Stimulated activated CD8-positive, alpha-beta memory T cell treated with anti-CD3 and anti-CD28 coated beads, Interleukin-12 subunit alpha, Interleukin-12 subunit beta, amount 100 ng/mL, for 24 hours (primary cell): ENCODE data around the gene TENM3.

Source experiments
- DNase-seq: peaks from one replicate; pipeline ENCODE4 v3.0.0-alpha.2; 2020; ENCODE audit errors: extremely low read depth

TENM3 gene

DNA sequence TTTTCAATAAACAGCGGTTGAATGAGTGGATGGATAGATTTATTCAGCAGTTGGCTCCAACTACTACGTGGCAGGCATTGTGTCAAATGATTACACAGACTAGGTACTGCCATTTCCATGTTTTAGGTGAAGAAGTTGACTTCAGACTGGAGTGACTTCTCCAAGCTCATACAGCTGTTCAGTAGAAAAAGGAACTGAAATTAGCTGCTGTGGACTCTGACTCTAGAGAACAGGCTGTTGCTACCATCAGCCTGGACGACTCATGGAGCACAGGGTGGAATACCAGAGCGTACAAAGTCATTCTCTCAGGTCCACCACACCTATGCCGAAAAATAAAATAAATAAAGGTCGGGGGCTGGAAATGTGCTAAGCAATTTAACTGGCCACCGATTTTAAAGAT is 45.3 kb downstream of the TENM3 start:
- DNase-seq: no peak

DNA sequence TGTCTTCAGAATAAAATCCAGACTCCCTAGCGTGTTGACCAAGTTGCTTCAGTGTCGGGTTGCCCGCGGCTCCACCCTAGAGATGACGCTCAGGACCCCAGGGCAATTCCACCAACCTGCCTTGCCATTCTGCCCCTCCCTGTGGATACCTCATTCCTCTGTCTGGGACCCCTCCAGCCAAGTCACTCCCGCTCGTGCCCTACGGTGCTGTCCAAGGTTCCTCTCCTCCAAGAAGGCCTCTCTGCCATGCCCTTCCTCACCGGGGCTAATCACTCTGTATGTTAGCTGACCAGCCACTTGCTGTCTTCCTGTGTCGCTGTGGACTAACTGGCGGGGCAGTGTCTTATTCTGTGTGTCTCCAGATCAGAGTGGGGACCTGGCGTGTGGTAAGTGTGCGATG is 46.6 kb downstream of the TENM3 start:
- DNase-seq: no peak

DNA sequence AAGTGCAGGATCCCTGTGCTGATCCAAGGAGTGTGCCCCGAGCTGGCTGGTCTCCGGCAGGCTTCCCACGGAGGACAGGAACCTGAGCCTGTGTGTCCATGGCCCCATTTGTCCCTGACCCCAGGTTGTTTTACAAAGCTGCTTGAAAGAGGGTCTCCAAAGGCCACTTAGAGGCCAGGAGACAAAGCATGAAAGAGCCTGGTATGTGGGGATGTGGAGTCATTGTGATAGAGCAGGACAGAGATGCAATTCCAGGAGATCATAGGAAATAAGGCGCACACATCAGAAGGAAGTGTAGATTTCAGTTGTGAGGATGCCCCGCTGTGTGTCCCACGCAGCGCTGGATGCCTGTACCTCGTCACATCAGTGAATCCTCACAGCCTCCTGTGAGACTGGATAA is 48.0 kb downstream of the TENM3 start:
- DNase-seq: no peak

DNA sequence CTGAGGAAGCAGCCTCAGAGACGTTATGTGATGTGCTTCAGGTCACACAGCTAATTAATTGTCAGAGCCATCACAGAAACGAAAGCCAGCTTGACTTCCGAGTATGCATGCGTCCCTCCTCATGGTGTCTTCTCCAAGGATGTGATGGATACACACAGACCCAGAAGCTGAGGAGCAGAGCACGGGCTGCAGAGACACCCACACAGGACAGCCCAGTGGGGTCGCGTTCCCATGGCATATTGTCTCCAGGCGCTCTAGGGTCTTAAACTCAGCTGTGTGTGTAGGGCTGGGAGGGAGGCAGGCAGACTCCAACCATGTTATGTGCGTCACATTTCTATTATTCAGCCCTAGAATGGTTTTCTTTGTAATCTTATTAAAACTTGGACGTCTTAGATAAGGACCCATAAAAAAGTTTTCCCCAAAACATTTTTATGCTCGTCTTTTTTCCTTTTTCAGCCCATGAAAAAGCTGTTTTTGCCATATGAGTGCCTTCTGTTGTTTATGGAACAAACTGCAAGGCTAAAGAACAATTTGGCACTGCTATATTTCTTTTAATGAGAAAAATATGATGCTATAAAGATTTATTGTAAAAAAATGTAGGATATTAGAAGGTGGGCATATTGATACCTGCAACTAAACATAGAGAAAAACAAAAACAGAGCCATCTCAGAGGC is 48.5 kb downstream of the TENM3 start:
- no peak for DNase-seq

DNA sequence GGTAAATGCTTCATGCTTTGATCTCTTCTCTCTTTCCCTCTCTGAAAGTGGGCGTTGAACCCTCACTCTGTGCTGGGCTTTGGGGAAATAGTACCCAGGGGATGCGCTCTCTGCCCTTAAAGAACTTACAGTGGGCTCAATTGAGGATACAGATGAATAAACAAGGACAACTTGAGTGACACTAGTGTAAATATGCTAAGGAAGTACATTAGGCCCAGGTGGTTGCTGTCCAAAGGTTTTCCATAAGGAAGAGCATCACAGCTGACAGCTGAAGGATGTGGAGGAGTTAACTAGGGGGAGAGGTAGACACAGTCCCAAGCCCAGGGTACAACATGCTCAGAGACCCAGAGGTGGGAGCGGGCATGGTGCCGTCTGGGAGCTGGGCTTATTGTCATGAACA is 49.4 kb downstream of the TENM3 start:
- DNase-seq: no peak

DNA sequence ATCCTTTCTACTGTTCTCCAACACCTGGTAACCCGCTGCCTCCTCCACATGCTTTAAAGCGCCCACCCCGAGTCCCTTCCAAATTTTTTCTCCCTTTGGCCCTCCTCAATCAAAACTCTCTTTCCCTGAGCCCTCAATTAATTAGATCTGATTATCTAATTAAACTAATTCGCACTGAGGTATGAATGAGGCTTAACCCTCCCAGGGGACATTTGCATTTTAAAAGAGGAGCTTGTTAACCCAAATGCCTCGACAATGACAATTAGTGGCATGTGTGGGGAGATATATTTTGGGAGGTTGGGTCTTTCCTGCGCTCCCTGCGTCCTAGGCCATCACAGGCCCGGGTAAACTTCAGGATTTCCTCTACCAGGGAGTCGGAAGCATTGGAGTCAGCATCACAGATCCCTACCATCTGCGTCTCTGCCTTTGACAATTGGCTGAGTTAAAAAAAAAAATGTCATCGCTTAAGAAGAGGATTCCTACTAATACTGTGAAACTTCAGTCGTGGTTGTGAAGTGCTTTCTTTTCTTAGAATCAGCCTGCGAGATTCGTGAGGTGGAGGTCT is 50.6 kb downstream of the TENM3 start:
- no peak for DNase-seq

DNA sequence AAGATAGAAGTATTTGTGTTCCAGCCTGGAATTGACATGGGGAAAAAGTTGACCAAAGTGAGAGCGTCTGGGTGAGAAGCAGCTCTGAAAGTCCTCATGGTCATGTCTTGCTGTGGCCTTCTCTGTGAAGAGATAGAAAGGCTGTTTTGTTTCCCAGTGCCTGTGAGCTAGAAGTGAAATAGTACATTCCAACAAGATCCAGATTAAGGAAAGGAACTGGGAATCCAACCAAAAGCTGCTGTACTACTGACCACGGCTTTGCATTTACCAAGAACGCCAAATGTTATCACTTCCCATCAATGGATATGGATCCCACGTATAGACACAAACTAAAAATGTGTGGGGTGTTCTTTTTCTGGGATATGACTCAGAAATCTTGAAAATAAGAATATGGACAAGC is 51.2 kb downstream of the TENM3 start:
- DNase-seq: no peak

DNA sequence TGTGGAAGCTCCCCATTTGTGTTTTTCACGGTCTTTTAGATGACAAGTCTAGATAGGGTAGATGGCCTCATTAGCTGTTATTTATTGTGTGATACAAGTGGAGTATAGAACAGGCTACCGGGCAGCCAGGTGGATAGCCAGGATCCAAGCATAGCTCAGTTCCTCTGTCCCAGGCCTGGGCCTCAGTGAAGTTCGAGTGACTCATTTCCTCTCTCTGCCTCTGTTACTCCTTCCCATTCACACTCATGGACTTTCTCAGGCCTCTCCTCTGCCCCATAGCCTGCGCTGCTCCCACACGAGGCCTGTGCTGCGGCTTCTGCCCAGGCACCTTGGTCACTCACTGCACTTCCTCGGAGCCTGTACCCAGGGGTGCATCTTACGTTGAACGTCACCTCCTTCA is 54.5 kb downstream of the TENM3 start:
- DNase-seq: no peak

DNA sequence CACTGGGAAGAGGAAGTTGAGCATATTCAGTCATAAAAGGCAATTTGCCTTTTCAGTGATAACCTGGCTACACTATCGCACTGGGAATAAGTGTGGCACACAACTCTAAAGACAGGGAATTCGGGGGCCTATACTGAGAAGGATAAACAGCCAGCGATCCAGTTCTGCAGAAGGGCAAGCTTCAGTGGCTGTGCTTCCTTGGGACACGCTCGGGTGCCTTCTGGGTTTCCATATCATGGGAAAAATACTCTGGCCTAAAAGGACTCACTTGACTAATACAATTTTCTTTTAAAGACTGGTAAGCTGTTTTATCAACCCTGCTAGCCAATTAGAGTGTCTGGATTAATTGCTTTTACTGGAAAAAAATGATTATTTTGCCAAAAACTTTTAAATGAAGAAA is 58.5 kb downstream of the TENM3 start:
- DNase-seq: no peak

DNA sequence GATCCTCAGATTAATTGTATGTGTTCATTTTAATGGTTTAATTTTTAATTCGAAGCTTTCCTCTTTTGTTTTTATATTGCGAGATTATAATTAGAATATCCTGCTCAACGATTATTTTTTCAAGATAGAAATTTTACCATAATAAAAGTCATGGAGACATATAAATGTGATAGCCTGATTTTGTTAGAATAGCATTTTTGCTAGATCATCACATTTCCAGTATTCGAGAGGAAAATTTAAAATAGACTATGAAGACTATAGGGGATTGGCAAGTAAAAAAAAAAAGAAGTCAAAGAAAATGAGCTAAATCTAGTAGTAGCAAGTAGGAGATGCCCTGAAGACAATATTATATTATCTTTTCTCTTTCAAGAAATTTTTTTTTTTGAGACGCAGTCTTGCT is 60.6 kb downstream of the TENM3 start:
- DNase-seq: no peak

DNA sequence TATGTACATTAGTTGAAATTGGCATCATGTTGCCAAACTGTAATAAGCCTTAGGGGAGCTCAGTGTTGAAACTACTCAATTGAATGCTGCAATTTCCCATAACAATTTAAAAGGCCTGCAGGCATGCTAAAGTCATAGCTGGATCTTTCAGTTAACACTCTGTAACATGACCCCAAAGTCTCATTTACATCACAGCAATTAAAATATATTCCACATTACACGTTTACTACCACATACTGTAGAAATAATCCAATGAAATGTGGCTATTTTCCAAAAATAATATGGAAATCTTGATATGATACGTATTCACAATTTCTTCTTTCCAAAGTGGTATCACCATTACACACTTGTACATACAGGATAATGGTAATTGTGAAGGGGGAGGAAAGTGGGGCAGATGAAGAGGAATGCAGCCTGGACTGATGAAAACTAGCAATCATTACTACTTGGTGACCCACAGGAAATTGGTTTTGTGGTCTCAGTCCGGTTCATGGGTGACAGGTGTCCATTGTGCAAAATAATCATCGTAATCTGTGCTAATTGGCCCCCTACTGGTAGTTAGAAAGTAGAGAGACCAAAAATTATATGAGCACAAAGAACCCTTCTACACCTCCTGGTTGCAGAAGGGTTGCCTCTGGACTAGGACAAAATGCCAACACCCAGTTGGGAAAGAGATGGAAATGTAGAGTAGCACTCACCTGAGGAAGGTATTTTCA is 63.7 kb downstream of the TENM3 start:
- DNase-seq: no peak

DNA sequence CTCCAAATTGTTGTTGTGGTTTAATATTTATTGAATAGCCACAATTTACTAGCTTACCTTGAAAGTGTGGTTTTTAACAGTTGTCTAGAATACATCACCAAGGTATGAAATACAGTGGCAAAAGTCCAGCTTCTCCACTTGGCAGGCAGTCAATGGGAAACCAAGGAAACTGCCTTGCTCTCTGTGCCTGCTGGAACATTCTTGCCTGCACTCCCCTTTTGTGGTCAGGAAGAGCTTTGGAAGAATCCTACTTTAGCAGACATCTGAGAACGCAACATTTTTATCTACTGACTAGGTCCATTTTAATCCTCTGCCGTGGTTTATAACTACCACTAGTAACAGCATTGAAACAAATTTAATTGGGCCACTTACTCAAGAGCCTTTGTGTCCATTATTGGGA is 64.5 kb downstream of the TENM3 start:
- DNase-seq: no peak

DNA sequence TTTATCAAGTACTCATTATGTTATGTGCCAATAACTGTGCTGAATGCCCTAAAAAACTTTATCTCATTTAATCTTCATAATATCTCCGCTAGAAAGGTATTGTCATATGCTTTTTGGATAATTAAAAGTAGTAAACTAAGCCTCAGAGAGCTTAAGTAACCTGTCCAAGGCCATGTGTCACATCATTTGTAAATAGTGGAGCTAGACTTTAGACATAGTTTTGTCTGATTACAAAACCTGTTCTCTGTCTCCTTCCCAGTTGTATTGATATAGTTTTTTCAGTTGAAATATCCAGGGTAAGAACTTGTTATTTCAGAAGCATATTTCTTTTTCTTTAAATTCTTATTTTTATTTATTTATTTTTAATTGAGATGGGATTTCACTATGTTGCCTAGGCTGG is 66.7 kb downstream of the TENM3 start:
- no peak for DNase-seq

DNA sequence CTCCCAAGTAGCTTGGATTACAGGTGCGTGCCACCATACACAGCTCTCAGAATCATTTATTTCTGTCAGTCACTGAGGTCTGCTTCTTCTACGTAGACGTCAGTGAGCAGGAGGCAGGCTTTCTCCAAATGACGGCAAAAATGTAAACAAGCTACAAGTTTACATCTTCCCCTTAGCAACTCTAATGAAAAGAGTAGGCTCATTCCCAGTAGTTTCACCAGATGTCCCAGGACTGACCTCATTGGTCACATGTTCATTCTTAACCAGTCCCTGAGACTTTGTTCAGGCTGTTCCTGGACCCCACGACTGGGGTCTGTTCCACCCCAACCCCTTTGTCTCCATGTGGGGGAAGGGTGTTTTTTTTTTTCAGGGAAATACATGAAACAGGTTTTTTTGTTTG is 67.1 kb downstream of the TENM3 start:
- DNase-seq: no peak

DNA sequence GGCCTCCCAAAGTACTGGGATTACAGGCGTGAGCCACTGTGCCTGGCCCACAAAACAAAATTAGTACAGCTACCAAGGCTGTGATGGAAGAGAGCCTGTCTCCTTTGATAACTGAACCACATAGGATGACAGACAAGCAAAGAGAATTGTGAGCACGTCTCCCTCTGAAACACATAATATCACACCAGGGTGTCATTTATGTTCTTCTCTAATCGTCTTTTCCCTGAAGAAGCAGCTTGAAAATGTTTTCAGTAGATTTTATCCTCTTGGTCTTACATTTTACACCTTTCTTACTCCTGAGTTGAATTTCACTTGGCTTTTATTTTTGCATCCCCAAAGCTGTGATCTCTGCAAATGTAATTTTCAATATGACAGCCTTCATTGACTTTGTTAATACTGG is 67.8 kb downstream of the TENM3 start:
- no peak for DNase-seq

DNA sequence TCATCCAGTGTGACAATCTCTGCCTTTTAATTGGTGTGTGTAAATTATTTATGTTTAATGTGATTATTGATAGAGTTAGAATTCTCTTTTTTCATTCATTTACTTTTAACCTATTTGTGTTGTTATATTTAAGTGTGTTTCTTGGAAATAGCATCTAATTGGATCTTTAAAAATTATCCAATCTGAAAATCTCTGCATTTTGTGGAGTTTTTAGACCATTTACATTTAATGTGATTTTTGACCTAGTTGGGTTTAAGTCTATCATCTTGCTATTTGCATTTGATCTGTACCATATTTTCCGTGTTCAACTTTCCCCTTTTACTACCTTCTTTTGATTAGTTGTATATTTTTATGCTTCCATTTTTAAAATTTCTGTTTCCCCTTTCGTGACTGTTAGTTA is 71.3 kb downstream of the TENM3 start:
- no peak for DNase-seq

DNA sequence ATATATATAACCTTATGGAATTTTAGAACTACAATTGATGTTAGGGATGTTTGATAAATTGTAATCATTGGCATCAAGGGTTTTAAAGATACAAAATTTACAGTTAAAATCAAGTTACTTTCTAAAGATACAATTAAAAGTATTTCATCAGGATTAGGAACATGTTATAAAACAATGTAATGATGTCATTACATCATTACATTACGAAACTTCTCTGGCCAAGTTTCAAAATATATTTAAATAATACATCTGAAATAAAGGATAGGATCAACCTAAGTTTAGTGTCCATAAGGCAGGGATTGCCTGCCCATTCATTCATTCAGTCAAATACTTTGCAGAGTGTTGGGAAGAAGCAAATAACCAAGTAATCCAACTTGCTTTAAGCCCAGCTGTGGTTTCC is 75.1 kb downstream of the TENM3 start:
- DNase-seq: no peak

DNA sequence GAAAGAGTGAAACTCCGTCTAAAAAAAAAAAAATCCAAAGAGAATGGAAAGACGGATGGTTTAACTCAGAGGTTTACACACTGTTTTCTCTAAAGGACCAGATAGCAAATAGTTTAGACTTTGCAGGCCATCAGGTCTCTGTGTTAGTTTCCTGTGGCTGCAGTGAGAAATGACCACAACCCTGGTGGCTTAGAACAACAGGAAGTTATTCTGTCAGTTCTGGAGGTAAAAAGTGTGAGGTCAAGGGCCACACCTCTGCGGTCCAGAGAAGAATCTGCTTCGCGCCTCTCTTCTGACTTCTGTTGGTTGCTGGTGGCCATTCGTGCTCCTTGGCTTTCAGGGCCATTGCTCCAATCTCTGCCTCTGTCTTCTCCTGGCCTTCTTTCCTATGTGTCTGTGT is 76.9 kb downstream of the TENM3 start:
- no peak for DNase-seq

DNA sequence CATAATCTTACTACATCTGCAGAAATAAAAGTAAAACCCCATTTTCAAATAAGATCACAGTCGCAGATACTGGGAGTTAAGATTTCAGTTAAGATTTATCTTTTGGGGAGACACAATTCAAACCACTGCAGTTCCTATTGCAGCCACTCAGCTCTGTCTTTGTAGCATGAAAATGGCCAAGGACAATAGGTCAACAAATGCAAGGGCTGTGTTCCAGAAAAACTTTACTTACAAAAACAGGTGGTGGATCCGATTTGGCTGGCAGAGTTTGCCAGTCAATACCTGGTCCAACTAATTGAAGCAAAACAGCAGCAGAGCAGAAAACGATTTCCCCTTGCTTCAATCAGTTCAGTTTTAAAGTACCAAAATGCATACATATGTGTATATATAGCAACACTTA is 77.4 kb downstream of the TENM3 start:
- DNase-seq: no peak

DNA sequence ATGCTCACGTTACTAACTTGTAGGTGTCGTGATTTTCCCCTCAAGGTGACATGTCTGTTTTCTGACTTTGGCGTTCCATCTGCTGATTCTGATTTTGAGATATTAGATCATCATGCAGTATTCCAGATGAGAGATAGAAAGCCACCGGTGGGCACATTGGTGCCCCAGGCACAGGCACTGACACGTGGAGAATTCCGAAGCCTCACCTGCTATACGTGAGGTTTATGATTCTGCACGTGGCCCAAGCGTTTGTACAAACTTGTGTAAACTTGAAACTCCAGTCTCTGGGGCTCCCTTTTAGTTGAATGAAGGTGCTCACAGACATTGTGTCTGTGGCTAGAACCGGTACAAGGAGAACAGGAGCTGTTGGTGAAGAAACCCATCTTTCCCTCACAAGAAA is 81.1 kb downstream of the TENM3 start:
- no peak for DNase-seq

DNA sequence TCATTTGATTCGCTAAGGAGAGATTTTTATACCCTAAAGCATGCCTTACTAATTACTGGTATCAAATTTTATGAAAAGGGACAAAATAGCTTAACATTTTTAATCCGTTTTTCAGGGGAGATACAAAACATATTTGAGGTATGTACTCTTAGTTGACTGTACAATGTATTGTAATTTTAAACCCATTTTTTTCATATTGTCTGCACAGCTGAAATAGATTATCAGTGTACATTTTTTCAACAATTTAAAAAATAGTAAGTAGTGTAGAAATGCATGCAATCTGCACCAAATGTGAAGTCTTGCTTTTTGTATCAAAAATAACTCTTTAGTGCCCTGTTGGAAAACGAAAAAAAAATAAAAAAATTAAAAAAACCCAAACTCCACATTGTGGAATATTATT is 82.2 kb downstream of the TENM3 start:
- no peak for DNase-seq

DNA sequence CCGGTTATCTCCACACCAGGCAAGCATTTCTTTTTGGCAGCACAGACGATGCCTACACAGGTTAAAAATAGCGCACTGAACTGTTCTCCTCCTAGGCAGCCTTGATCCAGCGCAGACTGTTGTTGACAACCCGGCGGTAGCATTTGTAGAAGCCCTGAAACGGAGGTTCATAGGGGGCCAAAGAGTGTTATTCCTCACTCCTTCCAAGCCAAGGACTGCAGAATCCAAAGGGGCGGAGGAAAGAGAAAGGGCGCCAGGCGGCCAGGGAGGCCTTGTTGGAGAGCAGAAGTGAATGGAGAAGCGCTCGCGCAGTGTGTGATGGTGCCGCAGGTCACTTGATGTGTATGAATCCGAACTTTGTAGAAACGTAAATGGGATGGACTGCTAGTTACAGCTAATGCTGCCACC is 82.7 kb downstream of the TENM3 start:
- DNase-seq: no peak

DNA sequence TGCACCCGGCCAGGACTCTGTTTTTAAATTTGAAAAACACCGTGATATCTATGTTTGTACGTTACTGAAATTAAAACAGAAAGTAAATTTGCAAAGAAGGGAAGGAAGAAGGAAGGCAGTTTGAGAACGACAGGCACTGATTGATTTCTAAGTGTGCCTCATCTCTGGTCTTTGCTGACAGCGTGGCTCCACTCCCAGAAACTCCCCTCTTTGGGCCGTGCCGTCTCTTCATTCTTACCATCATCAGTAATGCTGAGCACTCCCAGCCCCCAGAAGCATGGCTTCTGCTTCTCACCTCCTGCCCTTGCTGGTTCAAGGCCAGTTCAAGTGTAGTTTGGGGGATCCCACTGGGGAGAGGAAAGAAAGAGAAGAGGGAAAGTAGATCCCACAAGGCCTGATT is 85.3 kb downstream of the TENM3 start:
- DNase-seq: no peak

DNA sequence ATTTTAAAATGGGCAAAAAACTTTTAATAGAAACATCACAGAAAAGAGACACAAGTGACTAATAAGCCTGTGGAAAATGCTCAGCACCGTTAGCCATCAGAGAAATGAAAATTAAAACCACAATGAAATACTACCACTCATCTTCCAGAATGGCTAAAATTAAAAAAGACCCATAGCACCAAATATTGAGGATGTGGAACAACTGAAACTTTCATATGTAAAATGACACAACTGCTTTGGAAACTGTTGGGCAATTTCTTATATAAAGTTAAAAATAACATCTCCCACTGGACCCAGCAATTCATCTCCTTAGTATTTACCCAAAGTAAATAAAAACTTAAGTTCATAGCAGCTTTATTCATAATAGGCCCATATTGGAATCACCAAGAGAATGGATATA is 94.2 kb downstream of the TENM3 start:
- DNase-seq: no peak
